DND-41 (cell line): ENCODE measurements around the gene LCN9.

Source experiments
- ATAC-seq: fragments of 200-7000 bp; cut with Tn5 transposase; 3 replicates; pipeline ENCODE4 v1.9.1; 2021; ENCODE audit warnings: low read depth; ENCODE audit not compliant: insufficient read depth
- DNase-seq: peaks from one replicate; pipeline ENCODE4 v3.0.0-alpha.2; 2020
- H2AFZ ChIP-seq: 2 replicates; pipeline ENCODE4 v1.6.0; 2012; ENCODE audit warnings: low read depth, low read length
- H3K27ac ChIP-seq: 2 replicates; pipeline ENCODE4 v1.5.1; 2012; ENCODE audit warnings: low read length, inconsistent platforms
- H3K27me3 ChIP-seq: fragments of 200-600 bp; sonication (generic); 2 replicates; pipeline ENCODE4 v1.6.0; 2012; ENCODE audit warnings: low read length, mild to moderate bottlenecking, inconsistent platforms; ENCODE audit not compliant: insufficient read depth, poor library complexity
- H3K36me3 ChIP-seq: 2 replicates; pipeline ENCODE4 v1.5.1; 2012; ENCODE audit warnings: low read length, inconsistent platforms; ENCODE audit not compliant: insufficient read depth
- H3K4me1 ChIP-seq: 2 replicates; pipeline ENCODE4 v1.5.1; 2012; ENCODE audit warnings: mild to moderate bottlenecking, low read length; ENCODE audit not compliant: insufficient read depth
- H3K4me2 ChIP-seq: 2 replicates; pipeline ENCODE4 v1.6.0; 2012; ENCODE audit warnings: mild to moderate bottlenecking, moderate library complexity, low read length, inconsistent platforms; ENCODE audit not compliant: insufficient read depth
- H3K4me3 ChIP-seq, 2 experiments: fragments of 200-600 bp in 1 of 2; shearing (Covaris generic) in 1 of 2; 2 replicates each; pipeline ENCODE4 v1.5.1; 2012 to 2016; ENCODE audit warnings: inconsistent platforms in 2 of 2, low read length in 2 of 2, mild to moderate bottlenecking in 2 of 2, low read depth in 1 of 2, moderate library complexity in 1 of 2
- H3K79me2 ChIP-seq: 2 replicates; pipeline ENCODE4 v1.6.0; 2012; ENCODE audit warnings: low read length, inconsistent platforms; ENCODE audit not compliant: insufficient read depth
- H3K9ac ChIP-seq: 2 replicates; pipeline ENCODE4 v1.6.0; 2012; ENCODE audit warnings: low read depth, mild to moderate bottlenecking, inconsistent platforms, low read length, moderate library complexity
- H3K9me3 ChIP-seq: 2 replicates; pipeline ENCODE4 v1.5.1; 2012; ENCODE audit warnings: low read length, moderate library complexity, mild to moderate bottlenecking, inconsistent platforms; ENCODE audit not compliant: insufficient read depth, severe bottlenecking
- H4K20me1 ChIP-seq: 2 replicates; pipeline ENCODE4 v1.6.0; 2012; ENCODE audit warnings: low read length; ENCODE audit not compliant: insufficient read depth
- CTCF ChIP-seq: IDR thresholded peaks from 2 replicates; pipeline ENCODE4 v1.5.1; 2012; ENCODE audit warnings: borderline replicate concordance, low read length, moderate library complexity, mild to moderate bottlenecking; ENCODE audit not compliant: poor library complexity, severe bottlenecking; ENCODE audit errors: extremely low read depth
- EZH2 ChIP-seq: IDR thresholded peaks from 3 replicates; pipeline ENCODE4 v1.6.1; 2012; ENCODE audit warnings: borderline replicate concordance, low read depth, mild to moderate bottlenecking, moderate library complexity, low read length, inconsistent platforms; ENCODE audit not compliant: severe bottlenecking

Gene LCN9

GRCh38 chr9:135698767-135699166 lies 35.7 kb downstream of the LCN9 start:
- H3K27me3 ChIP-seq: no peaks in the 10 kb centered on the region

GRCh38 chr9:135699440-135699839 lies 36.3 kb downstream of the LCN9 start, which contains the start of gene SOHLH1:
SOHLH1 (minus strand) TSS chr9:135699481; CDS start chr9:135699467, 14 bp downstream.
- Histone ChIP-seq H2AFZ (no peak within 1 kb of the TSS), H3K79me2 (no peaks in the 10 kb centered on the region), H3K9me3 (no peaks in the 10 kb centered on the region), H3K4me2 (no peak within 1 kb of the TSS), H3K4me3 (no peak within 1 kb of the TSS), H3K36me3 (no peaks in the 10 kb centered on the region), H3K9ac (no peak within 1 kb of the TSS), H3K27ac (no peak within 1 kb of the TSS), H4K20me1 (no peaks in the 10 kb centered on the region), H3K4me1 (no peaks in the 10 kb centered on the region), H3K27me3 (no peaks in the 10 kb centered on the region)
- TF ChIP-seq EZH2 (no peak), CTCF (no peak)
- ATAC-seq (no peak), DNase-seq (no peak)

More at GRCh38 chr9:135698767-135699166, 35.7 kb downstream of the LCN9 start:
- Histone ChIP-seq H3K9me3 (no peaks in the 10 kb centered on the region), H3K4me1 (no peaks in the 10 kb centered on the region), H3K36me3 (no peaks in the 10 kb centered on the region), H2AFZ (no peak overlapping the region), H3K4me2 (no peak overlapping the region), H3K9ac (no peak overlapping the region), H3K79me2 (no peaks in the 10 kb centered on the region), H4K20me1 (no peaks in the 10 kb centered on the region), H3K27ac (no peak overlapping the region), H3K4me3 (no peak overlapping the region)
- no peak for TF ChIP-seq CTCF
- no peak for TF ChIP-seq EZH2
- DNase-seq: no peak
- ATAC-seq: no peak

- Histone ChIP-seq H4K20me1 (no peaks in the 10 kb centered on the region), H3K79me2 (no peaks in the 10 kb centered on the region), H3K9ac (no peak overlapping the region), H3K27me3 (no peaks in the 10 kb centered on the region), H3K4me3 (no peak overlapping the region), H3K36me3 (no peaks in the 10 kb centered on the region), H3K27ac (no peak overlapping the region), H3K9me3 (no peaks in the 10 kb centered on the region), H3K4me1 (no peaks in the 10 kb centered on the region), H3K4me2 (no peak overlapping the region), H2AFZ (no peak overlapping the region)
- TF ChIP-seq EZH2 (no peak), CTCF (no peak)
- DNase-seq (no peak), ATAC-seq (no peak)
Observed at GRCh38 chr9:135700525-135700924, 37.4 kb downstream of the LCN9 start.
